ENCODE results near the gene SLC13A3.

The SLC13A3 gene

GRCh38 chr20:46646122-46646521 is 5.1 kb downstream of the SLC13A3 start:
- H3K27me3 ChIP-seq (ENCODE audit: insufficient read depth, low read length, poor library complexity, severe bottlenecking): no peaks in the 10 kb centered on the region
- H3K9me3 ChIP-seq (ENCODE audit: insufficient read depth, low read depth, low read length): no peaks in the 10 kb centered on the region
- H2AFZ ChIP-seq (ENCODE audit: low read length): no peak overlapping the region
- H4K20me1 ChIP-seq (ENCODE audit: insufficient read depth, low read length, poor library complexity, severe bottlenecking): no peaks in the 10 kb centered on the region
- H3F3A ChIP-seq (ENCODE audit: low read depth): no peaks in the 10 kb centered on the region
- no peaks in the 10 kb centered on the region for H3K9me2 ChIP-seq (replicated peaks; ENCODE audit: low read depth, low read length)
- no peak for TF ChIP-seq CTCF (conservative IDR thresholded peaks at IDR 0.05; ENCODE audit: low read length)
- TF ChIP-seq EZH2phosphoT487 (IDR thresholded peaks at IDR 0.05; ENCODE audit: borderline replicate concordance): no peak
- no peak overlapping the region for H3K9ac ChIP-seq (ENCODE audit: low read depth, low read length, poor library complexity, severe bottlenecking)
- H3K36me3 ChIP-seq (ENCODE audit: insufficient read depth, low read length): no peaks in the 10 kb centered on the region
- no peaks in the 10 kb centered on the region for H3K4me1 ChIP-seq (ENCODE audit: insufficient read depth, low read length, poor library complexity, severe bottlenecking)
- H3K4me2 ChIP-seq (ENCODE audit: low read depth, low read length, poor library complexity, severe bottlenecking): no peak overlapping the region
- no peaks in the 10 kb centered on the region for H3K79me2 ChIP-seq (ENCODE audit: insufficient read depth, low read length)
- no peak overlapping the region for H3K4me3 ChIP-seq (ENCODE audit: low read length, poor library complexity, severe bottlenecking)

- no peak overlapping the region for H3K4me3 ChIP-seq (ENCODE audit: low read length, poor library complexity, severe bottlenecking)
- no peak for TF ChIP-seq CTCF (conservative IDR thresholded peaks at IDR 0.05; ENCODE audit: low read length)
- TF ChIP-seq EZH2phosphoT487 (IDR thresholded peaks at IDR 0.05; ENCODE audit: borderline replicate concordance): no peak
- H3K9me3 ChIP-seq (ENCODE audit: insufficient read depth, low read depth, low read length): no peaks in the 10 kb centered on the region
- H3F3A ChIP-seq (ENCODE audit: low read depth): no peaks in the 10 kb centered on the region
- H3K9ac ChIP-seq (ENCODE audit: low read depth, low read length, poor library complexity, severe bottlenecking): no peak overlapping the region
- H3K4me1 ChIP-seq (ENCODE audit: insufficient read depth, low read length, poor library complexity, severe bottlenecking): peaks cover under 1% of the 10 kb centered on the region
- H3K27me3 ChIP-seq (ENCODE audit: insufficient read depth, low read length, poor library complexity, severe bottlenecking): no peaks in the 10 kb centered on the region
- no peak overlapping the region for H3K4me2 ChIP-seq (ENCODE audit: low read depth, low read length, poor library complexity, severe bottlenecking)
- H3K9me2 ChIP-seq (replicated peaks; ENCODE audit: low read depth, low read length): no peaks in the 10 kb centered on the region
- no peaks in the 10 kb centered on the region for H4K20me1 ChIP-seq (ENCODE audit: insufficient read depth, low read length, poor library complexity, severe bottlenecking)
- no peaks in the 10 kb centered on the region for H3K79me2 ChIP-seq (ENCODE audit: insufficient read depth, low read length)
- no peaks in the 10 kb centered on the region for H3K36me3 ChIP-seq (ENCODE audit: insufficient read depth, low read length)
- H2AFZ ChIP-seq (ENCODE audit: low read length): no peak overlapping the region
These were observed 6.5 kb downstream of the SLC13A3 start for GRCh38 chr20:46644733-46645132.

- H3K4me3 ChIP-seq (ENCODE audit: low read length, poor library complexity, severe bottlenecking): no peak overlapping the region
These were observed 7.1 kb downstream of the SLC13A3 start for GRCh38 chr20:46644160-46644559.

More at GRCh38 chr20:46644160-46644559, 7.1 kb downstream of the SLC13A3 start:
- no peaks in the 10 kb centered on the region for H4K20me1 ChIP-seq (ENCODE audit: insufficient read depth, low read length, poor library complexity, severe bottlenecking)
- no peaks in the 10 kb centered on the region for H3K9me3 ChIP-seq (ENCODE audit: insufficient read depth, low read depth, low read length)
- H3K79me2 ChIP-seq (ENCODE audit: insufficient read depth, low read length): no peaks in the 10 kb centered on the region
- TF ChIP-seq CTCF (conservative IDR thresholded peaks at IDR 0.05; ENCODE audit: low read length) (no peak), EZH2phosphoT487 (IDR thresholded peaks at IDR 0.05; ENCODE audit: borderline replicate concordance) (no peak)
- peaks cover 3% of the 10 kb centered on the region for H3K4me1 ChIP-seq (ENCODE audit: insufficient read depth, low read length, poor library complexity, severe bottlenecking)
- no peaks in the 10 kb centered on the region for H3K9me2 ChIP-seq (replicated peaks; ENCODE audit: low read depth, low read length)
- no peaks in the 10 kb centered on the region for H3K36me3 ChIP-seq (ENCODE audit: insufficient read depth, low read length)
- H3K27me3 ChIP-seq (ENCODE audit: insufficient read depth, low read length, poor library complexity, severe bottlenecking): no peaks in the 10 kb centered on the region
- H3F3A ChIP-seq (ENCODE audit: low read depth): no peaks in the 10 kb centered on the region
- no peak overlapping the region for H2AFZ ChIP-seq (ENCODE audit: low read length)
- H3K9ac ChIP-seq (ENCODE audit: low read depth, low read length, poor library complexity, severe bottlenecking): no peak overlapping the region
- H3K4me2 ChIP-seq (ENCODE audit: low read depth, low read length, poor library complexity, severe bottlenecking): no peak overlapping the region
